Measurements from ENCODE around the gene RUVBL2.
A peak's percentile ranks its signal among the peaks of the same experiment; 100 is the strongest.

Gene RUVBL2

DNA sequence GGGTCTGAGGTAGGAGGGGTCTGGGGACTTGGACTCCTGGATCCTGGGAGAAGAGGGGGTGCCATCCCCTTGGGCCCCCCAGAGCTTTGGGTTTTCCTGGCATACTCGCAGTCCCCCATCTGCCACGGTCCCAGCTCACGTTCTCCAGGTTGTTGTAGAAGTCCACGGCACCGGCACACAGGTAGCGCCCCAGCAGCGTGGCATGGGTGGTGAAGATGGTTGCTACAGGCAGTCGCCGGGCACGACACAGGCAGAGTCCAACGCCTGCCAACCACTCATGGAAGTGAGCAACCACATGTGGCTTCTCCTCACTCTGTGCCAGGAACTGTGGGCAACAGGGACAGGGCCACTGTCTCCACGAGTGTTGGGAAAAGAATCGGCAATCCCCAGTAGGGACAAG is 8.0 kb upstream of the RUVBL2 start:
- TF ChIP-seq, protein P1, sequence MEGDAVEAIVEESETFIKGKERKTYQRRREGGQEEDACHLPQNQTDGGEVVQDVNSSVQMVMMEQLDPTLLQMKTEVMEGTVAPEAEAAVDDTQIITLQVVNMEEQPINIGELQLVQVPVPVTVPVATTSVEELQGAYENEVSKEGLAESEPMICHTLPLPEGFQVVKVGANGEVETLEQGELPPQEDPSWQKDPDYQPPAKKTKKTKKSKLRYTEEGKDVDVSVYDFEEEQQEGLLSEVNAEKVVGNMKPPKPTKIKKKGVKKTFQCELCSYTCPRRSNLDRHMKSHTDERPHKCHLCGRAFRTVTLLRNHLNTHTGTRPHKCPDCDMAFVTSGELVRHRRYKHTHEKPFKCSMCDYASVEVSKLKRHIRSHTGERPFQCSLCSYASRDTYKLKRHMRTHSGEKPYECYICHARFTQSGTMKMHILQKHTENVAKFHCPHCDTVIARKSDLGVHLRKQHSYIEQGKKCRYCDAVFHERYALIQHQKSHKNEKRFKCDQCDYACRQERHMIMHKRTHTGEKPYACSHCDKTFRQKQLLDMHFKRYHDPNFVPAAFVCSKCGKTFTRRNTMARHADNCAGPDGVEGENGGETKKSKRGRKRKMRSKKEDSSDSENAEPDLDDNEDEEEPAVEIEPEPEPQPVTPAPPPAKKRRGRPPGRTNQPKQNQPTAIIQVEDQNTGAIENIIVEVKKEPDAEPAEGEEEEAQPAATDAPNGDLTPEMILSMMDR (conservative IDR thresholded peaks at IDR 0.05), result no peak
- H3K27ac ChIP-seq, result no peak overlapping the region

DNA sequence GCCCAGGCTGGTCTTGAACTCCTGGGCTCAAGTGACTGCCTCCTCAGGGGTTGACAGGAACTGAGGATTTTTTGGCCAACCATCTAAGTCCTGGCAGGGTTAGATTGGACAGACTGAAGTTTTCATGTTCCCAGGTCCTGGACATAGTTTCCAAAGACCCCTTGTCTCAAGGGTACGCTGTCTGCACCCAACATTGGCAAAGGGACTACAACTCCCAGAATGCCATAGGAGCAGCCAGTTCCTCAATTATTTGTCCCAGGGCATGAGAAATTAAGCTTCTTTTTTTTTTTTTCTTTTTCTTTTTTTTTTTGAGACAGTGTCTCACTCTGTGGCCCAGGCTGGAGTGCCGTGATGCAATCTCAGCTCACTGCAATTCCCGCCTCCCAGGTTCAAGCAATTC is 7.5 kb upstream of the RUVBL2 start:
- TF ChIP-seq, protein P1 (conservative IDR thresholded peaks at IDR 0.05), result no peak
- H3K27ac ChIP-seq, result no peak overlapping the region

DNA sequence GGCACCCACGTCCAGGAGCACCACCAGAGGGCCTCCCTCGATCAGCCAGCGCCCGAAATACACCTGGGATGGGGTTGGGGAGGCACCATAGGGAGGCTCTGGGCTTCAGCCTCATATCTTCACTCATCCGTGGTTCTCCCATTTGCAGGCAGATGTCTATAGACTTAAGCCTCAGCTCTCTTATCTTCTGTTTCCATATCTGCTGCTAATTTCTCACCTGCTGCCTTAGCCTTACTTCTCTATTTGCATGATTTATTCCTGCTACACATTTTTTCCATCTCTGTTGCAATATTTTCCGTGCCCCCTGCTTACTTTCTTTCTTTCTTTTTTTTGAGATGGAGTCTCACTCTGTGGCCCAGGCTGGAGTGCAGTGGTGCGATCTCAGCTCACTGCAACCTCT is 6.4 kb upstream of the RUVBL2 start:
- TF ChIP-seq, protein P1 (conservative IDR thresholded peaks at IDR 0.05), result no peak; the same call in 1 of the 2 replicates
- H3K27ac ChIP-seq, result no peak overlapping the region

DNA sequence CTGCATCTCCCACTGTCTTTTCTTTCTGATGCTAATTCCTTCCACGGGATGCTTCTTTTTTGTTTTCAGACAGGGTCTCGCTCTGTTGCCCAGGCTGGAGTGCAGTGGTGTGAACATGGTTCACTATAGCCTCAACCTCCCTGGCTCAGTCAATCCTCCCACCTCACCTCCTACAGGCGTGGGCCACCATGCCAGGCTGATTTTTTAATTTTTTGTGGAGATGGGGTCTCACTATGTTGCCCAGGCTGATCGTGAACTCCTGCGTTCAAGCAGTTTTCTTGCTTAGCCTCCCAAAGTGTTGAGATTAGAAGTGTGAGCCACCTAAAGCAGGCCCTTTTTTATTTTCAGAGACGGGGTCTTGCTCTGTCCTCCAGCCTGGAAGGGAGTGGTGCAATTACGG is 5.4 kb upstream of the RUVBL2 start:
- no peak overlapping the region for H3K27ac ChIP-seq
- TF ChIP-seq, protein P1 (conservative IDR thresholded peaks at IDR 0.05), result no peak

DNA sequence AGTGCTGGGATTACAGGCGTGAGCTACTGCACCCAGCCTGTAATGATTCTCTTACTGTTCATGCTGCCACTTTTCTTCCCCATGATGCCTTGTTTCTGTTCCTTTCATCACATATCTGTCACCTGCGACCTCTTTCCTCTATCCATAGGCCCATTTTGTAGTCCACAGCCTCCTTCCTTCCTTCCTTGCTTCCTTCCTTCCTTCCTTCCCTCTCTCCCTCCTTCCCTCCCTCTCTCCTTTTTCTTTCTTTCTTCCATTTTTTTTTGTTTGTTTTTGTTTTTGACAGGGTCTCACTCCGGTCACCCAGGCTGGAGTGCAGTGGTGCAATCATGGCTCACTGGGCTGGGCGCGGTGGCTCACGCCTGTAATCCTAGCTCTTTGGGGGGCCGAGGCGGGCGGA is 4.8 kb upstream of the RUVBL2 start:
- TF ChIP-seq, protein P1 (conservative IDR thresholded peaks at IDR 0.05), result no peak
- no peak overlapping the region for H3K27ac ChIP-seq

DNA sequence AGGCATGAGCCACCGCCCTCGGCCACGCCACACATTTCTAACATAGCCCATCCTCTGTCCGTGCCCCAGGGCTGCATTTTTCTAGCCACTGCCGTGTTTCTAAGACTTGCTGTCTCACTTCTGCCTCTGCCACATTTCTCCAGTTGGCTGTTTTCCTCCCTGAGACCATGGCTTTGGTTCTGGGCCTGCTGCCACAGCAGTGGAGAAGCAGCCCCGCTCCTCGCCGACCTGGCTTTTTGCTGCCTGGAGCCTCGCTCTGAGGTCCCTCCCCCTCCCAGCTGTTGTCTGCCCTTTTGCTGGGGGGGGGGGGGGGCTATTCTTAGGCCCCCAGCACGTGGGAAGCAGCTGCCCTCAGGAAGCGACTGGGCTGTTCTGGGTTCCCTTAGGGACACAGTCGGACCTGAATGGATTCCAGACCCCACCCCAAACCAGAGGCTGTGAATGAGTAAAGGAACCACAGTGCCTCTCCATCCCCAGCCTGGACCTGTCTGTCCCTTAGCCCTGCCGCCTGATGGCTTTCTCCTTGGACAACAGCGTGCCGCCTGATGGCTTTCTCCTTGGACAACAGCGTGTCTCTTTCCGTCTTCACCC is 3.9 kb upstream of the RUVBL2 start:
- H3K27ac ChIP-seq, result 0 out of 2 replicates have a peak overlapping the region, but pooled peaks have one; percentile 91
- TF ChIP-seq, protein P1 (conservative IDR thresholded peaks at IDR 0.05), result no peak

DNA sequence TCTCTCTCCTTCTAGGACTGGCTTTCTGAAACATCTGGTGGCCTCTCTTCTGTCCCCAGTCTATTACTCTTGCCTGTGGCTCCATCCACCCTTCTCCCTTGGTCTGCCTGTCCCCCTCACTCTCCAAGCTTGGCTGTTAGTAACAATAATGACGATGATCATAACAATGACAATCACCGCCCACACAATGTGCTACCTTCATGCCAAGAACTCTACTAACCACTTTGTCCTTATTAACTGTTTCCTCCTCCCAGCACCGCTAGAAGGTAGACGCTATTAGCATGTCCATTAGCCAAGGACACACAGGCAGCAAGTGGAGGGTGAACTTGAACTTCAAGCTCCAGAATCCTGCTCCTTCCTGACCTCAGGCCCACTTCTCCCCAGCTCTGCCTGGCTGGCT is 3.3 kb upstream of the RUVBL2 start:
- H3K27ac ChIP-seq, result 0 out of 2 replicates have a peak overlapping the region, but pooled peaks have one; percentile 91
- TF ChIP-seq, protein P1 (conservative IDR thresholded peaks at IDR 0.05), result no peak

Data from VCaP (cell line).